Stimulated activated CD4-positive, alpha-beta T cell treated with anti-CD3 and anti-CD28 coated beads, Interleukin-1b, Interleukin-23, amount 100 ng/mL, for 24 hours (primary cell): ENCODE data around the gene ATP10A.

Experiments
- DNase-seq, 4 experiments: peaks; one replicate each; pipeline ENCODE4 v3.0.0-alpha.2; 2020; ENCODE audit warnings: low read depth in 4 of 4, low spot score in 1 of 4

Gene ATP10A

GRCh38 chr15:25742776-25743547, 120.2 kb downstream of the ATP10A start:
- DNase-seq: no peak

GRCh38 chr15:25742041-25742730, 120.9 kb downstream of the ATP10A start:
- no peak for DNase-seq

GRCh38 chr15:25741256-25741580, 121.9 kb downstream of the ATP10A start:
- no peak for DNase-seq

GRCh38 chr15:25740383-25741255, 122.5 kb downstream of the ATP10A start:
- no peak for DNase-seq

GRCh38 chr15:25739687-25740121, 123.4 kb downstream of the ATP10A start:
- no peak for DNase-seq

GRCh38 chr15:25738171-25738965, 124.8 kb downstream of the ATP10A start:
- DNase-seq: no peak

GRCh38 chr15:25737218-25737643, 125.9 kb downstream of the ATP10A start:
- no peak for DNase-seq

- DNase-seq: no peak
Observed at GRCh38 chr15:25736461-25736860, 126.7 kb downstream of the ATP10A start.

GRCh38 chr15:25735550-25736384, 127.4 kb downstream of the ATP10A start:
- DNase-seq: no peak

- DNase-seq: no peak
Observed at GRCh38 chr15:25734680-25735355, 128.3 kb downstream of the ATP10A start.

GRCh38 chr15:25733856-25734679, 129.1 kb downstream of the ATP10A start:
- DNase-seq: no peak

- DNase-seq: no peak
Observed at GRCh38 chr15:25733036-25733855, 129.9 kb downstream of the ATP10A start.

GRCh38 chr15:25732191-25732590, 130.9 kb downstream of the ATP10A start:
- DNase-seq: no peak

GRCh38 chr15:25731411-25731810, 131.7 kb downstream of the ATP10A start:
- no peak for DNase-seq

- no peak for DNase-seq
Observed at GRCh38 chr15:25730918-25731317, 132.2 kb downstream of the ATP10A start.

- no peak for DNase-seq
Observed at GRCh38 chr15:25728816-25729215, 134.3 kb downstream of the ATP10A start.

- no peak for DNase-seq
Observed at GRCh38 chr15:25727867-25728600, 135.1 kb downstream of the ATP10A start.
